Esophagus muscularis mucosa (tissue), 4 donors: ENCODE results near the gene NUP93. TPM values are rescaled to one million over a fixed set of nuclear protein-coding genes. Genes with fewer than 3 reads are reported as not detected.

ENCODE experiments used
- DNase-seq: peaks from one replicate; pipeline ENCODE4 v3.0.0-alpha.2; 2017; ENCODE audit errors: extremely low spot score
- H3K27ac ChIP-seq, 4 donors: fragments of 200-600 bp; sonication (generic); replicated peaks in 1 of 4; 1 replicate in 3 of 4; 2 replicates in 1 of 4; pipeline ENCODE4 v1.5.1; 2016 to 2019; ENCODE audit warnings: mild to moderate bottlenecking in 1 of 4
- H3K27me3 ChIP-seq, 4 donors: fragments of 200-600 bp; sonication (generic); one replicate each; pipeline versions ENCODE4 v1.5.1 to v1.6.0; 2016 to 2019
- H3K36me3 ChIP-seq, 4 donors: fragments of 200-600 bp; sonication (generic); one replicate each; pipeline ENCODE4 v1.5.1; 2016 to 2019
- H3K4me1 ChIP-seq, 4 donors: fragments of 200-600 bp; sonication (generic); one replicate each; pipeline ENCODE4 v1.5.1; 2016 to 2019
- H3K4me3 ChIP-seq, 4 donors: fragments of 200-600 bp; sonication (generic); 1 replicate in 2 of 4; 2 replicates in 2 of 4; pipeline ENCODE4 v1.5.1; 2016 to 2019; ENCODE audit warnings: mild to moderate bottlenecking in 4 of 4, moderate library complexity in 1 of 4
- H3K9me3 ChIP-seq, 4 donors: fragments of 200-600 bp; sonication (generic); 1 replicate in 3 of 4; 2 replicates in 1 of 4; pipeline ENCODE4 v1.5.1; 2016 to 2019
- EP300 ChIP-seq: sonication (generic); formaldehyde crosslinking; IDR thresholded peaks from one replicate; pipeline ENCODE4 v1.6.1; 2017; ENCODE audit warnings: antibody characterized with exemption
- POLR2A ChIP-seq: fragments of 450-650 bp; IDR thresholded peaks from one replicate; pipeline ENCODE4 v1.6.1; 2017; ENCODE audit warnings: antibody characterized with exemption, moderate library complexity, mild to moderate bottlenecking, low read depth
- POLR2AphosphoS5 ChIP-seq, 2 donors: sonication (generic); formaldehyde crosslinking; IDR thresholded peaks; one replicate each; pipeline ENCODE4 v1.6.1; 2017; ENCODE audit warnings: antibody characterized with exemption in 2 of 2
- WGBS: methylation state at CpG from one replicate; pipeline ENCODE4 v1.1.5; 2018; 5-methylcytosine and 5-hydroxymethylcytosine counted together
- intact Hi-C: fragments of 100-400 bp; cut with DNase I; formaldehyde crosslinking; loops from one replicate; pipeline ENCODE4 v1.15.1; 2023
- total RNA-seq, 4 donors: library from RNA; depleted of rRNA; stranded (reverse); fragments of >200 nt; gene quantifications; one replicate each; pipeline versions ENCODE4 v1.1.0 to v1.2.1, GENCODE V29; 2016
- TF ChIP-seq, protein P1 (sequence below), 3 experiments: fragments of 200-600 bp in 2 of 3; fragments of 450-650 bp in 1 of 3; sonication (generic) in 2 of 3; IDR thresholded peaks; one replicate each; pipeline ENCODE4 v1.5.1; 2017 to 2019; ENCODE audit warnings: antibody characterized with exemption in 3 of 3, mild to moderate bottlenecking in 2 of 3, moderate library complexity in 1 of 3

Gene NUP93
- total RNA-seq, 4 donors from 2014 or later, result 34.0 to 47.5 (median 36.5) TPM

- H3K36me3 ChIP-seq, result peaks cover 38 to 79% (median 46%) of the 10 kb centered on the region in 4 donors
- H3K27me3 ChIP-seq, result no peaks in the 10 kb centered on the region
- no peak overlapping the region for H3K27ac ChIP-seq
- intact Hi-C loops, result no loop called here
- no peak overlapping the region for H3K4me3 ChIP-seq
- no peaks in the 10 kb centered on the region for H3K9me3 ChIP-seq
- TF ChIP-seq EP300, result no peak
- TF ChIP-seq, protein P1, sequence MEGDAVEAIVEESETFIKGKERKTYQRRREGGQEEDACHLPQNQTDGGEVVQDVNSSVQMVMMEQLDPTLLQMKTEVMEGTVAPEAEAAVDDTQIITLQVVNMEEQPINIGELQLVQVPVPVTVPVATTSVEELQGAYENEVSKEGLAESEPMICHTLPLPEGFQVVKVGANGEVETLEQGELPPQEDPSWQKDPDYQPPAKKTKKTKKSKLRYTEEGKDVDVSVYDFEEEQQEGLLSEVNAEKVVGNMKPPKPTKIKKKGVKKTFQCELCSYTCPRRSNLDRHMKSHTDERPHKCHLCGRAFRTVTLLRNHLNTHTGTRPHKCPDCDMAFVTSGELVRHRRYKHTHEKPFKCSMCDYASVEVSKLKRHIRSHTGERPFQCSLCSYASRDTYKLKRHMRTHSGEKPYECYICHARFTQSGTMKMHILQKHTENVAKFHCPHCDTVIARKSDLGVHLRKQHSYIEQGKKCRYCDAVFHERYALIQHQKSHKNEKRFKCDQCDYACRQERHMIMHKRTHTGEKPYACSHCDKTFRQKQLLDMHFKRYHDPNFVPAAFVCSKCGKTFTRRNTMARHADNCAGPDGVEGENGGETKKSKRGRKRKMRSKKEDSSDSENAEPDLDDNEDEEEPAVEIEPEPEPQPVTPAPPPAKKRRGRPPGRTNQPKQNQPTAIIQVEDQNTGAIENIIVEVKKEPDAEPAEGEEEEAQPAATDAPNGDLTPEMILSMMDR (IDR thresholded peaks at IDR 0.05), result no peak
- no peak for TF ChIP-seq POLR2A
- no peak for TF ChIP-seq POLR2AphosphoS5 (IDR thresholded peaks at IDR 0.05)
- no peak for DNase-seq
- H3K4me1 ChIP-seq, result no peaks in the 10 kb centered on the region
Measured at GRCh38 chr16:56825826-56826225, 95.9 kb downstream of the NUP93 start.

DNA sequence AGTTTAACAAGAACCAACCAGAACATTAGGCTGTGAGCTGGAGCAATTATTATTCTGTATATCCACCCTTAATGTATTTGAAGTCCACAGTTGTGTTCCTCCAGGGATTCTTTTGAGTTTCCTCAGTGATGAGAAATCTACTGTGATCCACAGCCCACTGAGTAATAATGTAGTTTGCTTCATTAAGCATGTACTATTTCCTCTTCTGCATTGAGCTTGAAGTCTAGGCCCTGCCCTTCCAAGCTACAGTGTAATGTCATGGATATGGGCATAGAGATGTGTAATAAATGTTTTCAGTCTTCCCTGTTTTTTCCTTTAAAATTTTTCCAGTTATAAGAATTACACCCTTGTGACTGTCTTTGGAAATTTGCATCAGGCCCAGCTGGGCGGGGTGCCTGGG lies 98.7 kb downstream of the NUP93 start:
- WGBS, result 100% methylated on average over 1 of the region's 1 CpG
- Histone ChIP-seq H3K4me1 (no peaks in the 10 kb centered on the region), H3K36me3 (peaks cover 40 to 80% (median 52%) of the 10 kb centered on the region in 4 donors), H3K9me3 (no peaks in the 10 kb centered on the region), H3K27ac (no peak overlapping the region), H3K27me3 (no peaks in the 10 kb centered on the region), H3K4me3 (no peak overlapping the region)
- TF ChIP-seq, protein P1 (IDR thresholded peaks at IDR 0.05), result no peak
- TF ChIP-seq POLR2AphosphoS5 (IDR thresholded peaks at IDR 0.05) (no peak), EP300 (no peak), POLR2A (no peak)
- intact Hi-C loops, result no loop called here
- DNase-seq, result no peak

- no peaks in the 10 kb centered on the region for H3K27me3 ChIP-seq
- intact Hi-C loops, result no loop called here
- no peaks in the 10 kb centered on the region for H3K9me3 ChIP-seq
- 89% methylated on average over 2 of the region's 2 CpGs for WGBS
- TF ChIP-seq, protein P1 (IDR thresholded peaks at IDR 0.05), result no peak
- no peak for TF ChIP-seq POLR2AphosphoS5 (IDR thresholded peaks at IDR 0.05)
- no peak for TF ChIP-seq POLR2A
- TF ChIP-seq EP300, result no peak
- no peaks in the 10 kb centered on the region for H3K4me1 ChIP-seq
- peaks cover 46 to 80% (median 58%) of the 10 kb centered on the region in 4 donors for H3K36me3 ChIP-seq
- no peak overlapping the region for H3K27ac ChIP-seq
- H3K4me3 ChIP-seq, result no peak overlapping the region
- DNase-seq, result no peak
Measured at GRCh38 chr16:56830669-56831068, 100.7 kb downstream of the NUP93 start.

GRCh38 chr16:56832768-56833167 lies 102.8 kb downstream of the NUP93 start:
- Histone ChIP-seq H3K27me3 (no peaks in the 10 kb centered on the region), H3K36me3 (peaks cover 43 to 89% (median 71%) of the 10 kb centered on the region in 4 donors), H3K27ac (no peak overlapping the region), H3K4me1 (no peaks in the 10 kb centered on the region), H3K9me3 (no peaks in the 10 kb centered on the region), H3K4me3 (no peak overlapping the region)
- DNase-seq, result no peak
- intact Hi-C loops, result no loop called here
- TF ChIP-seq POLR2AphosphoS5 (IDR thresholded peaks at IDR 0.05), result no peak
- TF ChIP-seq POLR2A, result no peak
- TF ChIP-seq EP300, result no peak
- TF ChIP-seq, protein P1 (IDR thresholded peaks at IDR 0.05), result no peak
